ENCODE data around the gene MYO9B. TPM values are rescaled to one million over a fixed set of nuclear protein-coding genes. Genes with fewer than 3 reads are reported as not detected.

MYO9B gene
- total and polyA plus RNA-seq, 2 of the 13 experiments (the other 11 are each of a cell fraction or from before 2014, with no cell fraction given): 18.0 to 18.3 TPM

GRCh38 chr19:17248011-17248776 is 172.6 kb downstream of the MYO9B start (continued):
- peak; percentile 51 for TF ChIP-seq HNRNPLL (IDR thresholded peaks at IDR 0.05; ENCODE audit: low read depth, low read length, poor library complexity, severe bottlenecking)
- TF ChIP-seq ZNF530 (CRISPR knock-in tag; IDR thresholded peaks at IDR 0.05; ENCODE audit: low read depth): no peak
- no peak for TF ChIP-seq BATF2 (CRISPR knock-in tag; IDR thresholded peaks at IDR 0.05)
- TF ChIP-seq ZNF639 (CRISPR knock-in tag; conservative IDR thresholded peaks at IDR 0.05): no peak; the same call in 1 of the 2 replicates
- TF ChIP-seq ZSCAN31 (CRISPR knock-in tag; IDR thresholded peaks at IDR 0.05; ENCODE audit: low read depth): peak; percentile 40; the same call in 1 of the 2 replicates
- TF ChIP-seq HOXD1 (CRISPR knock-in tag; IDR thresholded peaks at IDR 0.05): 0 out of 2 replicates have a peak, but pooled peaks have one; percentile 62
- peak; percentile 93; the same call in 1 of the 2 replicates for TF ChIP-seq NCOA1 (CRISPR knock-in tag; IDR thresholded peaks at IDR 0.05)
- TF ChIP-seq ZBTB3 (CRISPR knock-in tag; IDR thresholded peaks at IDR 0.05; ENCODE audit: borderline replicate concordance, low read depth): no peak
- no peak for TF ChIP-seq NFYC (CRISPR knock-in tag; IDR thresholded peaks at IDR 0.05)
- TF ChIP-seq ZNF512B (CRISPR knock-in tag; IDR thresholded peaks at IDR 0.05; ENCODE audit: borderline replicate concordance): peak; percentile 81; the same call in 1 of the 2 replicates
- no peak for TF ChIP-seq ZNF180 (CRISPR knock-in tag; IDR thresholded peaks at IDR 0.05; ENCODE audit: borderline replicate concordance, low read depth)
- TF ChIP-seq CBX1 (IDR thresholded peaks at IDR 0.05; ENCODE audit: low read depth): no peak
- TF ChIP-seq PATZ1 (CRISPR knock-in tag; IDR thresholded peaks at IDR 0.05): peak; percentile 99
- TF ChIP-seq ZNF574 (CRISPR knock-in tag; IDR thresholded peaks at IDR 0.05): peak; percentile 83
- peak; percentile 82; the same call in 1 of the 2 replicates for TF ChIP-seq ZNF296 (CRISPR knock-in tag; conservative IDR thresholded peaks at IDR 0.05)
- peak; percentile 77 for TF ChIP-seq ZFY (CRISPR knock-in tag; IDR thresholded peaks at IDR 0.05)
- TF ChIP-seq MYC (CRISPR knock-in tag; IDR thresholded peaks at IDR 0.05; ENCODE audit: borderline replicate concordance): peak; percentile 82; the same call in 1 of the 2 replicates
- peak; percentile 96 for TF ChIP-seq PITX1 (CRISPR knock-in tag; IDR thresholded peaks at IDR 0.05)
- no peak for TF ChIP-seq ZNF160 (CRISPR knock-in tag; IDR thresholded peaks at IDR 0.05)
